ENCODE measurements around the gene CDKN1B. TPM values are rescaled to one million over a fixed set of nuclear protein-coding genes. Genes with fewer than 3 reads are reported as not detected.
"Not testable (repeated sequence)": the region's sequence is repeated elsewhere in the genome, so short reads cannot be mapped to it uniquely, and the experiment has no call there.

Gene CDKN1B
- total and polyA plus RNA-seq, 11 donors, result 19.0 to 44.9 (median 34.3) TPM

GRCh38 chr12:12734561-12735071, 17.4 kb downstream of the CDKN1B start:
- peak overlapping the region in 8 of 12 donors; percentile 8 to 49 (median 28) for H3K27ac ChIP-seq
- no peaks in the 10 kb centered on the region for H3K36me3 ChIP-seq
- no peak for DNase-seq
- TF ChIP-seq CTCF (IDR thresholded peaks at IDR 0.05), result no peak
- TF ChIP-seq POLR2A (IDR thresholded peaks at IDR 0.05), result no peak
- ATAC-seq, result peak in 1 of 4 donors; percentile 17
- H3K9me3 ChIP-seq, result no peaks in the 10 kb centered on the region
- H3K27me3 ChIP-seq, result no peaks in the 10 kb centered on the region
- H3K4me3 ChIP-seq, result no peak overlapping the region
- intact Hi-C loops (cut with DNase I), result loop anchor here in 1 of 10 donors (5.0 kb wide), 1 partner anchor 87 kb away; no protein-coding TSS in a partner anchor
- 37 to 53% (median 47%) methylated on average over 8 of the region's 8 CpGs for WGBS, 4 donors
- peaks cover 0 to 31% (median 9%) of the 10 kb centered on the region in 12 donors for H3K4me1 ChIP-seq

GRCh38 chr12:12735301-12735700, 18.1 kb downstream of the CDKN1B start:
- H3K27me3 ChIP-seq, result no peaks in the 10 kb centered on the region
- no peaks in the 10 kb centered on the region for H3K9me3 ChIP-seq
- intact Hi-C loops (cut with DNase I), result loop anchor here in 1 of 10 donors (5.0 kb wide), 1 partner anchor 88 kb away; no protein-coding TSS in a partner anchor
- 92 to 100% (median 94%) methylated on average over 1 of the region's 1 CpG for WGBS, 4 donors
- H3K27ac ChIP-seq, result peak overlapping the region in 6 of 12 donors; percentile 8 to 49 (median 34)
- DNase-seq (no peak), ATAC-seq (no peak)
- TF ChIP-seq CTCF (IDR thresholded peaks at IDR 0.05), result no peak
- no peak for TF ChIP-seq POLR2A (IDR thresholded peaks at IDR 0.05)
- no peaks in the 10 kb centered on the region for H3K36me3 ChIP-seq
- H3K4me1 ChIP-seq, result peaks cover 0 to 31% (median 9%) of the 10 kb centered on the region in 12 donors
- no peak overlapping the region for H3K4me3 ChIP-seq

GRCh38 chr12:12736759-12737676, 19.9 kb downstream of the CDKN1B start:
- peak in 2 of 5 donors; percentile 23 to 26 for DNase-seq
- peak; percentile 45 to 83 (median 76) for ATAC-seq

GRCh38 chr12:12738152-12738551, 21.0 kb downstream of the CDKN1B start:
- not testable (repeated sequence) for H3K4me3 ChIP-seq, DNase-seq, H3K27ac ChIP-seq, H3K27me3 ChIP-seq, ATAC-seq, H3K36me3 ChIP-seq, H3K9me3 ChIP-seq
- 84 to 95% (median 88%) methylated on average over 2 of the region's 2 CpGs for WGBS, 4 donors
- intact Hi-C loops (cut with DNase I), result loop anchor here in 1 of 10 donors (5.0 kb wide), 1 partner anchor 91 kb away; no protein-coding TSS in a partner anchor
- peaks cover 0 to 47% (median 18%) of the 10 kb centered on the region in 12 donors for H3K4me1 ChIP-seq

More at GRCh38 chr12:12736759-12737676, 19.9 kb downstream of the CDKN1B start:
- Histone ChIP-seq H3K4me1 (peaks cover 0 to 44% (median 16%) of the 10 kb centered on the region in 12 donors), H3K27ac (peak overlapping the region in 8 of 12 donors; percentile 0 to 79 (median 22)), H3K36me3 (no peaks in the 10 kb centered on the region), H3K9me3 (no peaks in the 10 kb centered on the region), H3K4me3 (peak overlapping the region in 3 of 12 donors; percentile 1 to 15 (median 3)), H3K27me3 (no peaks in the 10 kb centered on the region)
- no peak for TF ChIP-seq POLR2A (IDR thresholded peaks at IDR 0.05)
- TF ChIP-seq CTCF (IDR thresholded peaks at IDR 0.05), result peak; percentile 55 to 82 (median 68)
- 58 to 63% (median 59%) methylated on average over 9 of the region's 9 CpGs for WGBS, 4 donors
- intact Hi-C loops (cut with DNase I), result loop anchor here in 2 of 10 donors (2.0 to 5.0 kb wide), 2 partner anchors 90 to 360 kb away; no protein-coding TSS in a partner anchor

Data from heart left ventricle (tissue), 16 donors.